ENCODE measurements around the gene DUSP7. TPM values are rescaled to one million over a fixed set of nuclear protein-coding genes. Genes with fewer than 3 reads are reported as not detected.
"Not testable (repeated sequence)": the region's sequence is repeated elsewhere in the genome, so short reads cannot be mapped to it uniquely, and the experiment has no call there.

Gene DUSP7
- polyA plus RNA-seq, 10 donors: 14.7 to 31.0 (median 20.5) TPM

- no peak for DNase-seq
Measured at GRCh38 chr3:52050571-52050970, 5.8 kb downstream of the DUSP7 start.

- DNase-seq: no peak
Measured at GRCh38 chr3:52049503-52049902, 6.9 kb downstream of the DUSP7 start.

- no peak for DNase-seq
Measured at GRCh38 chr3:52047295-52047960, 8.9 kb downstream of the DUSP7 start.

- DNase-seq: no peak
Measured at GRCh38 chr3:52046902-52047239, 9.5 kb downstream of the DUSP7 start.

GRCh38 chr3:52046186-52046901 lies 10.0 kb downstream of the DUSP7 start:
- DNase-seq: peak in 1 of 3 donors; percentile 95

GRCh38 chr3:52044869-52045619 lies 11.3 kb downstream of the DUSP7 start:
- no peak for DNase-seq

GRCh38 chr3:52043750-52044149 lies 12.6 kb downstream of the DUSP7 start:
- no peak for DNase-seq

- not testable (repeated sequence) for DNase-seq
Measured at GRCh38 chr3:52043039-52043438, 13.3 kb downstream of the DUSP7 start.

GRCh38 chr3:52041118-52041731 lies 15.1 kb downstream of the DUSP7 start:
- no peak for DNase-seq

GRCh38 chr3:52040600-52040999 lies 15.8 kb downstream of the DUSP7 start:
- DNase-seq: no peak

- peak in 1 of 3 donors; percentile 59 for DNase-seq
Measured at GRCh38 chr3:52039846-52040245, 16.5 kb downstream of the DUSP7 start.

- DNase-seq: no peak
Measured at GRCh38 chr3:52039426-52039825, 16.9 kb downstream of the DUSP7 start.

GRCh38 chr3:52038227-52038626 lies 18.1 kb downstream of the DUSP7 start:
- no peak for DNase-seq

GRCh38 chr3:52037291-52037690 lies 19.1 kb downstream of the DUSP7 start:
- DNase-seq: no peak

- DNase-seq: no peak
Measured at GRCh38 chr3:52036829-52037228, 19.5 kb downstream of the DUSP7 start.

GRCh38 chr3:52036222-52036694 lies 20.1 kb downstream of the DUSP7 start:
- DNase-seq: no peak

GRCh38 chr3:52034651-52035050 lies 21.7 kb downstream of the DUSP7 start:
- no peak for DNase-seq

- no peak for DNase-seq
Measured at GRCh38 chr3:52034212-52034611, 22.2 kb downstream of the DUSP7 start.

- DNase-seq: not testable (repeated sequence)
Measured at GRCh38 chr3:52033748-52034147, 22.6 kb downstream of the DUSP7 start.

GRCh38 chr3:52032702-52033408 lies 23.5 kb downstream of the DUSP7 start:
- DNase-seq: peak in 1 of 3 donors; percentile 45

- no peak for DNase-seq
Measured at GRCh38 chr3:52031896-52032295, 24.5 kb downstream of the DUSP7 start.

Data from muscle of back (tissue), 11 donors.